GM12874 (cell line): ENCODE data around the gene RFTN1.
A peak's percentile ranks its signal among the peaks of the same experiment; 100 is the strongest.

Experiments used
- TF ChIP-seq, protein P1 (sequence below): IDR thresholded peaks from 2 replicates; pipeline ENCODE4 v1.5.1; 2011; ENCODE audit warnings: low read depth, mild to moderate bottlenecking, control low read depth, low read length, moderate library complexity; ENCODE audit not compliant: insufficient read depth

The RFTN1 gene

DNA sequence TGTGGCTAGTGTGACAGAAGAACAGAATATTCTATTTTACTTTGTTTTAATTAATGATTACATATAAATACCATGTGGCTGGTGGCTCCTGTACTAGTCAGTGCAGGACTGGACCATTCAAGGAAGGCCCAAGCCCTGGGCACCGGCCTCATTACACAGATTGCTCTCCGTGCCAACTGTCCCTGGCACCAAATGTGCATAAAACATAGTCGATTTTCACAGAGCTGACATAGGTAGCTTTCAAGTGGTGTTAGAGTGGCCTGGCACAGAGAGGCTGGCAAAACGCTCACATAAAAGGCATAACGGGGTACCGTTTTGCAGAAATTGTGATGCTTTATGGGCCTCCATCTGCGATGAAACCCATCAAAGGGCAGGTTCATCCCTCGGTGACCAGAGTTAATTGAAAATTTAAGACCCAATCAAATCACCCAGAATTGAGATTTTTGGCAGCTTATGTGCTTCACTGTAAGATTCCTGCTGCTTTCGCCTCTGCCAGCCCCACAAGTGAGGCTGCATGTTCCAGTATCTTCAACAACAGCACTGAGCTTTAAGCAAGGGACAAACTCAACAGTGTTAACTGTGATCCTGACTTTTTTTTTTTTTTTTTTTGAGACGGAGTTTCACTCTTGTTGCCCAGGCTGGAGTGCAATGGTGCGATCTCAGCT is 25.9 kb downstream of the RFTN1 start:
- TF ChIP-seq, protein P1, sequence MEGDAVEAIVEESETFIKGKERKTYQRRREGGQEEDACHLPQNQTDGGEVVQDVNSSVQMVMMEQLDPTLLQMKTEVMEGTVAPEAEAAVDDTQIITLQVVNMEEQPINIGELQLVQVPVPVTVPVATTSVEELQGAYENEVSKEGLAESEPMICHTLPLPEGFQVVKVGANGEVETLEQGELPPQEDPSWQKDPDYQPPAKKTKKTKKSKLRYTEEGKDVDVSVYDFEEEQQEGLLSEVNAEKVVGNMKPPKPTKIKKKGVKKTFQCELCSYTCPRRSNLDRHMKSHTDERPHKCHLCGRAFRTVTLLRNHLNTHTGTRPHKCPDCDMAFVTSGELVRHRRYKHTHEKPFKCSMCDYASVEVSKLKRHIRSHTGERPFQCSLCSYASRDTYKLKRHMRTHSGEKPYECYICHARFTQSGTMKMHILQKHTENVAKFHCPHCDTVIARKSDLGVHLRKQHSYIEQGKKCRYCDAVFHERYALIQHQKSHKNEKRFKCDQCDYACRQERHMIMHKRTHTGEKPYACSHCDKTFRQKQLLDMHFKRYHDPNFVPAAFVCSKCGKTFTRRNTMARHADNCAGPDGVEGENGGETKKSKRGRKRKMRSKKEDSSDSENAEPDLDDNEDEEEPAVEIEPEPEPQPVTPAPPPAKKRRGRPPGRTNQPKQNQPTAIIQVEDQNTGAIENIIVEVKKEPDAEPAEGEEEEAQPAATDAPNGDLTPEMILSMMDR, result no peak

DNA sequence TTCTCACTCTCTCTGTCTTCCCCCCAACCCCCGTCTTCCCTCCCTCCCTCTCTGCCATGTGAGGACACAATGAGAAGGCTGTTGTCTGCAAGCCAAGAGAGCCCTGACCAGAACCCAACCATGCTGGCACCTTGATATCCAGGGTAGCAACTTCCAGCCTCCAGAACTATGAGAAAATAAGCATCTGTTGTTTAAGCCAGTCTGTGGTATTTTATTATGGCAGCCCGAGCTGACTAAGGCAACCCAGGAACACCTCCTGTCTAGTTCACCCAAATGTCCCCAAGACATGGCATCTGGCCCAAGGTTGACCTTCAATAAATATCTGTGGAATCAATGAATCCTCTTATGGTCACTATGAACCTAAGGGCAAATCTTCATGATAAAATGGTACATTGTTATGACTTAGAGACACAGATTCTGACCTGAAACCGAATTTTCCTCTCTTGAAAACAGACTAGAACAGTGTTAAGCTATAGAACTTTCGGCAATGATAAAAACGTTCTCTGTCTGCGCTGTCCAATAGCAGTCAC is 26.5 kb downstream of the RFTN1 start:
- TF ChIP-seq, protein P1, result no peak

DNA sequence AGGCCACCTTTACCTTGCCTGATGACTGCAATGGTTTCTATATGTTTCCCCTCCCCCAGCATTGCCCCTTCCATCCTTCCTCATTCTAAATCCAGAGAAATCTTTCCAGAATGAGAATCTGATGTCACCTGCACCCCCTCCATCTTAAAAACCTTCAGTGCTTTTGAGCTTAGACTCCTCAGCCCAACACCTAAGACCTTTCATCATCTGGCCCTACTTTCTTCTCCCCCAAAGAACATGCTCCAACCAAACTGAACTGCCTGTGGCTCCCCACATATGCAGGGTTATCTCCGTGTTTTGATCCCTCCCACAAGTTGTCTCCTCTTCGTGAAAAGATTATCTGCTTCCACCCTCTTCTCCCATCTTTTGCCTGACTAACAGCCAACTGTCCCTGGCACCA is 27.3 kb downstream of the RFTN1 start:
- TF ChIP-seq, protein P1, result no peak

DNA sequence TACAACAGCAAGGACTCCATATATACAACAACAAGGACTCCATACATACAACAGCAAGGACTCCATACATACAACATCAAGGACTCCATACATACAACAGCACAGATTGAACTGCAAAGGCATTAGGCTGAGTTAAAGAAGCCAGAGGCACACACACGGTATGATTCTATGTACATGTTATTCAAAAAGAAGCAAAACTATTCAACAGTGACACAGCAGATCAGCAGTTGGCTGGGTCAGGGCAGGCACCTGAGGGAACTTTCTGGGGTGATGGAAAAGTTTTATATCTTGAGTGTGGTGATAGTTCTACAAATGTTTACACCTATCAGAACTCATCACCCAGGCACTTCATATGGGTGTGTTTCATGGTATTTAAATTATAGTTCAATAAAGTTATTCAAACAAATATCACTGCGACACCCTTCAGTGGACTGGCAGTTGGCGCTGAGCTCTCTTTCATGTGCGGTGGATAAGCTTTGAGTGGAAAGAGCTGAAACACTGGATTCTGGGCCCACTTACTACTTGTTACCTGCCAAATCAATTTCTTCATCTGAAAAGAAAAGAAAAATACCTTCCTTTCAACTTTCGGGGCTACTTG is 28.0 kb downstream of the RFTN1 start:
- TF ChIP-seq, protein P1, result no peak

DNA sequence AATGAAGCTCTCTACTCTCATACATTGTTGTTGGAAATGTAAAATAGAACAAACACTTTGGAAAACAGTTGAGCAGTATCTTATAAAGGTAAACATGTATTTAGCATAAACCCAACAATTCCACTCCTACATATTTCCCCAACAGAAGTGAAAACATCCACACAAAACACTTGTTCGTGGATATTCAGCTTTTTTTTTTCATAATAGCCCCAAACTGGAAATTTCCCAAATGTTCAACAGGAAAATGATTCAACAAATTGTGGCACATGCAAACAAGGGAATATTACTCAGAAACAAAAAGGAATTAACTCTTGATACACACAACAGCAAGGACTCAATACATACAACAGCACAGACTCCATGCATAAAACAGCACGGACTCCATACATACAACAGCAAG is 28.5 kb downstream of the RFTN1 start:
- TF ChIP-seq, protein P1, result no peak

DNA sequence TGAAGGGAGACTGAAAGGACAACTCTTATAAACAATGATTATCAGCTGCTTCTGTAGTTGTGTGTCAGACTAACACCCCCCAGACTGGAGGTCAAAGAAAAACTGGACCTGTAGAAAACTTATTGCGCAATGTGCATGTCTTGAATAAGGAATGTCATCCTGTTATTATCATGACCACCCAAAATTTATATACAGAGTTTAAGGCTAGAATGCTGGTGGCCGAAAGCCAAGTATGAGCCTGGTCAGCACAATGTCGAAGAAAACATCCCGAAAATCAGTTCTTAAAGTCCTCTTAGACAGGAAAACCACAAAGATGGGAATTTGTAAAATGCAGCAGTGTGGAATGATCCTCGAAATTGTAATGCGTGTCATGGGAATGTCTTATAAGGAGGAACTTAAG is 29.3 kb downstream of the RFTN1 start:
- TF ChIP-seq, protein P1, result no peak

DNA sequence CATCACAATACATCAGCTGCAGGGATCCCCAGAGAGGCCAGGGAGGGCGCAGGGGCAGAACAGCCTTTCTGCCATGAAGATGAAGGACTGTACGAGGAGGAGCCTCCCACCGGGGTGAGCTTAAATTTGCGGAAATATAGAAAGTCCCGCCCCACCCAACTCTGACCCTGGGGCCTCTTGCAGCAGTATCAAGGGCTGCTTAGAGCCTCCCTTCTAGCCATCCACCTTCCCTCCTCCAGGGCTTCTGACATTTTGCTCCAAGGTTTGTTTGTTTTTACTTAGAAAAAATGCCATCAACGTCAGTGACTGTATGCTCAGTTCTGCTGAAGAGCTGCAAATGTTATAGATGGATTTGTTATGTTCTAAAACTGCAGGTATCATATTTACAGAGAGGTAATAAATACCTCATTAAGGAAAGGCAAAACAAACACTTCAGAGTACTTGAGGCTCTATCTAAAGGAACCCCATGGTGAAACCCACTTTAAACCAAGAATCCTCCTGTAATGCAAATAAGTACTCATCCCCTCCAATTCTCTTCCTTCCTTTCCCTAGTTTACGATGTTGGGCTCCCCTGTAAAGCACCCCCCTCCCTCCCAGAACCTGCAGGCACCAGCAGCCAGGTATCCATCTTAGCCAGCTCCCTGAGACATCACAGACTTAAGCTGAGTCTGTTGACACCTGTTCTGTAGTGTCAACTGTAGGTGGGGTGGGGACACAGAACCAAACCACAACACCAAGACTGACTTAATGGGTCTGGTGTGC is 30.5 kb downstream of the RFTN1 start:
- TF ChIP-seq, protein P1, result 0 out of 2 replicates have a peak, but pooled peaks have one; percentile 3
